Progenitor cell of endocrine pancreas (in vitro differentiated cells): Measurements from ENCODE around the gene ACTL7B. TPM values are rescaled to one million over a fixed set of nuclear protein-coding genes. Genes with fewer than 3 reads are reported as not detected.

Experiments
- DNase-seq: peaks from one replicate; pipeline ENCODE4 v3.0.0; 2021; ENCODE audit warnings: low spot score; ENCODE audit not compliant: unreplicated experiment
- H3K27ac Mint-ChIP-seq: 2 replicates; pipeline ENCODE4 v1.8.0; 2021; ENCODE audit warnings: mild to moderate bottlenecking, moderate library complexity, mixed read lengths
- H3K27me3 Mint-ChIP-seq: 2 replicates; pipeline ENCODE4 v1.8.0; 2021; ENCODE audit warnings: mixed read lengths
- H3K36me3 Mint-ChIP-seq: 2 replicates; pipeline ENCODE4 v1.8.0; 2022; ENCODE audit warnings: mixed read lengths; ENCODE audit not compliant: insufficient read depth
- H3K4me1 Mint-ChIP-seq: 2 replicates; pipeline ENCODE4 v1.8.0; 2021; ENCODE audit warnings: low read depth, mixed read lengths
- H3K4me3 Mint-ChIP-seq: 2 replicates; pipeline ENCODE4 v1.8.0; 2021; ENCODE audit warnings: low read depth, mild to moderate bottlenecking, moderate library complexity, mixed read lengths
- H3K9me3 Mint-ChIP-seq: 2 replicates; pipeline ENCODE4 v1.8.0; 2021; ENCODE audit warnings: low read depth, mixed read lengths
- total RNA-seq: library from RNA; stranded (reverse); gene quantifications from 2 replicates; pipeline ENCODE4 v1.2.1, GENCODE V29; 2021
- TF ChIP-seq, protein P1 (sequence below): fragments of 200-600 bp; sonication (generic); IDR thresholded peaks from one replicate; pipeline ENCODE4 v1.5.0; 2021; ENCODE audit warnings: antibody characterized with exemption, mild to moderate bottlenecking; ENCODE audit not compliant: unreplicated experiment

The ACTL7B gene
- total RNA-seq, 1 donor from 2014 or later = 0.19 TPM

GRCh38 chr9:108866001-108866420 is 10.2 kb upstream of the ACTL7B start:
- no peak for DNase-seq
- Mint-ChIP-seq H3K4me1 (peaks cover 10% of the 10 kb centered on the region), H3K36me3 (peaks cover 12% of the 10 kb centered on the region), H3K27me3 (no peaks in the 10 kb centered on the region), H3K9me3 (no peaks in the 10 kb centered on the region), H3K4me3 (no peak overlapping the region), H3K27ac (no peak overlapping the region)
- TF ChIP-seq, protein P1, sequence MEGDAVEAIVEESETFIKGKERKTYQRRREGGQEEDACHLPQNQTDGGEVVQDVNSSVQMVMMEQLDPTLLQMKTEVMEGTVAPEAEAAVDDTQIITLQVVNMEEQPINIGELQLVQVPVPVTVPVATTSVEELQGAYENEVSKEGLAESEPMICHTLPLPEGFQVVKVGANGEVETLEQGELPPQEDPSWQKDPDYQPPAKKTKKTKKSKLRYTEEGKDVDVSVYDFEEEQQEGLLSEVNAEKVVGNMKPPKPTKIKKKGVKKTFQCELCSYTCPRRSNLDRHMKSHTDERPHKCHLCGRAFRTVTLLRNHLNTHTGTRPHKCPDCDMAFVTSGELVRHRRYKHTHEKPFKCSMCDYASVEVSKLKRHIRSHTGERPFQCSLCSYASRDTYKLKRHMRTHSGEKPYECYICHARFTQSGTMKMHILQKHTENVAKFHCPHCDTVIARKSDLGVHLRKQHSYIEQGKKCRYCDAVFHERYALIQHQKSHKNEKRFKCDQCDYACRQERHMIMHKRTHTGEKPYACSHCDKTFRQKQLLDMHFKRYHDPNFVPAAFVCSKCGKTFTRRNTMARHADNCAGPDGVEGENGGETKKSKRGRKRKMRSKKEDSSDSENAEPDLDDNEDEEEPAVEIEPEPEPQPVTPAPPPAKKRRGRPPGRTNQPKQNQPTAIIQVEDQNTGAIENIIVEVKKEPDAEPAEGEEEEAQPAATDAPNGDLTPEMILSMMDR = no peak

DNA sequence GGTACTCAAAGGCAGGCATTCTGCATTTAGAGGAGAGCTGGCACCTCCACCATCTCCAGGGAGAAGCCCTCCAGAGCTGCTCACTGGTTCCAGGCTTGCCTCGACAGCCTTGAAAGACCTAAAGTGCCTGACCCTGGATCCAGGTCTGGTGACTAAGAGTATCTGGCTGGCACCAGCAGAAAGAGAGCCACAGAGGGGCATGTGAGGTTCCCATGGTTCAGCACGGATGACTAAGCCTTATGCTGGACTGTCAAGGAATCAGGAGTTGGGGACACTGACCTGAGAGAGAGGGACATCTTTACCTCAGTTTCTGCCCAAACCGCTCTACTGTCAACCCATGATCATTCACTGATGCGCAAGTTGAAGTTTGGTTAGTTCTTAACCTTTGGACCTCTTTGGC is 9.3 kb upstream of the ACTL7B start:
- Mint-ChIP-seq H3K9me3 (no peaks in the 10 kb centered on the region), H3K27me3 (no peaks in the 10 kb centered on the region), H3K4me1 (peaks cover 10% of the 10 kb centered on the region), H3K36me3 (peaks cover 6% of the 10 kb centered on the region), H3K4me3 (no peak overlapping the region), H3K27ac (no peak overlapping the region)
- TF ChIP-seq, protein P1 = no peak
- no peak for DNase-seq

DNA sequence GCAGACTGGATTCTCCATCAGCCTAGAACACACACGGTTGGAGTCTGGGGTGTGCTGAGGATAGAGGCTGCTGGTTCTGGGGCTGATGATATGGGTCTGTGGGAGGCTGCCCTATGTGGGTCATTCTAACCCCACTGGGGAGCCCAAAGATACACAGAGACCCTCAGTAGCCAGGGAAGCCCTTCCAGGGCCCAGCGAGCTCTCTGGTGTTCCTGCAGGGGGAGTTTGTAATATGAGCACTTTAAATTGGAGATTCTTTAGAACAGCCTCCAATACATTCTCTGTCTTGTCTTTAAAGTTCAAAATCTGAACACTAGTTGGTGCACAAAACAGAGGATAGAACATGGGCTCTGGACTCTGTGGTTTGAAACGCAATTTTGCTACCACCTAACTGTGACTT is 8.7 kb upstream of the ACTL7B start:
- no peak for DNase-seq
- TF ChIP-seq, protein P1 = no peak
- Mint-ChIP-seq H3K36me3 (peaks cover 6% of the 10 kb centered on the region), H3K4me1 (peaks cover 8% of the 10 kb centered on the region), H3K9me3 (no peaks in the 10 kb centered on the region), H3K4me3 (no peak overlapping the region), H3K27me3 (no peaks in the 10 kb centered on the region), H3K27ac (no peak overlapping the region)

DNA sequence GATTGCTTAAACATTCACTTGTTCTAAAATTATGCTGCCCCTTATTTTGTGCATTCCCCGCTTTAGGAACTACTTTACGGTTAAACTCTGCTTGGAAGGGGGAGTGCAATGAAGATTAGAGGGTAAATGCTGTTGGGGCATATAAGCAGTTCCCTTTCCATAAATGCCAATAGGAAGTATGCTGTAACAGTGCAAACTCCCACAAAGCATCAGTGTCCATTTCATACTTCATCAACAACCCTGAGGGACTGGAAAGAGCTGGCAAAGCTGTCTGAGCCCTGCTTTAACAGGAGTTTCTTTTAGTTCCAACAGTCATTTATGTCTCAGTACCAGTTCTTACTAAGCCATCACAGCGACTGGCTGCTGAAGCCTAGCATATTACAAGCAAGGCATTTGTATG is 8.1 kb upstream of the ACTL7B start:
- Mint-ChIP-seq H3K9me3 (no peaks in the 10 kb centered on the region), H3K4me3 (no peak overlapping the region), H3K27ac (no peak overlapping the region), H3K4me1 (peaks cover 2% of the 10 kb centered on the region), H3K36me3 (peaks cover 6% of the 10 kb centered on the region), H3K27me3 (no peaks in the 10 kb centered on the region)
- no peak for DNase-seq
- TF ChIP-seq, protein P1 = no peak

GRCh38 chr9:108861997-108862396 is 6.2 kb upstream of the ACTL7B start, which contains the start of gene ACTL7A:
TSS of gene ACTL7A (plus strand) at chr9:108862266. CDS start at chr9:108862323, 57 bp downstream.
- Mint-ChIP-seq H3K9me3 (no peaks in the 10 kb centered on the region), H3K27me3 (no peaks in the 10 kb centered on the region), H3K27ac (no peak within 1 kb of the TSS), H3K36me3 (no peaks in the 10 kb centered on the region), H3K4me3 (no peak within 1 kb of the TSS), H3K4me1 (no peaks in the 10 kb centered on the region)
- no peak for DNase-seq
- TF ChIP-seq, protein P1 = no peak
